CD4-positive, alpha-beta T cell (primary cell): ENCODE measurements around the gene EPS15. TPM values are rescaled to one million over a fixed set of nuclear protein-coding genes. Genes with fewer than 3 reads are reported as not detected.

Source experiments
- ATAC-seq: fragments of 200-7000 bp; cut with Tn5 transposase; one replicate; pipeline ENCODE4 v1.10.0; 2022; ENCODE audit warnings: mild to moderate bottlenecking; ENCODE audit not compliant: poor library complexity
- CTCF ChIA-PET: fragments of 350-600 bp; sonication (Branson Sonifier 250); formaldehyde crosslinking; loops from one replicate; lab custom pipeline; 2021; ENCODE audit warnings: antibody characterized with exemption, inconsistent platforms; lab: Charles Lee
- POLR2A ChIA-PET: fragments of 350-600 bp; sonication (Branson Sonifier 250); formaldehyde crosslinking; loops from one replicate; lab custom pipeline; 2021; ENCODE audit warnings: antibody characterized with exemption, inconsistent platforms; lab: Charles Lee
- DNase-seq, 14 experiments: peaks; one replicate each; pipeline ENCODE4 v3.0.0-alpha.2; 2013 to 2020; ENCODE audit warnings: mixed read lengths in 2 of 14
- H3K27ac ChIP-seq, 2 donors: one replicate each; pipeline versions ENCODE4 v1.5.1 to v1.7.0; 2013; ENCODE audit warnings: low read length in 2 of 2, low read depth in 1 of 2, mild to moderate bottlenecking in 1 of 2
- H3K27me3 ChIP-seq, 2 experiments: 1 replicate in 1 of 2; 2 replicates in 1 of 2; pipeline versions ENCODE4 v1.6.1 to v1.7.0; 2013; ENCODE audit warnings: low read length in 2 of 2, control low read depth in 1 of 2, mild to moderate bottlenecking in 1 of 2, moderate library complexity in 1 of 2; ENCODE audit not compliant: insufficient read depth in 2 of 2, control insufficient read depth in 1 of 2
- H3K36me3 ChIP-seq: one replicate; pipeline ENCODE4 v1.6.1; 2013; ENCODE audit warnings: low read length, control low read depth; ENCODE audit not compliant: insufficient read depth
- H3K4me1 ChIP-seq: one replicate; pipeline ENCODE4 v1.6.1; 2013; ENCODE audit warnings: low read length, control low read depth; ENCODE audit not compliant: insufficient read depth
- H3K4me3 ChIP-seq: one replicate; pipeline ENCODE4 v1.5.1; 2013; ENCODE audit warnings: mild to moderate bottlenecking, low read length, moderate library complexity
- H3K9me3 ChIP-seq, 2 experiments: 1 replicate in 1 of 2; 2 replicates in 1 of 2; pipeline versions ENCODE4 v1.6.1 to v1.7.0; 2013; ENCODE audit warnings: low read length in 2 of 2, mild to moderate bottlenecking in 2 of 2, control low read depth in 1 of 2, moderate library complexity in 1 of 2; ENCODE audit not compliant: control insufficient read depth in 1 of 2, insufficient read depth in 1 of 2
- H3K27ac Mint-ChIP-seq: one replicate; pipeline ENCODE4 v1.8.0; 2020; ENCODE audit warnings: mixed read lengths
- H3K27me3 Mint-ChIP-seq: one replicate; pipeline ENCODE4 v1.8.0; 2021; ENCODE audit warnings: mixed read lengths
- H3K36me3 Mint-ChIP-seq: one replicate; pipeline ENCODE4 v1.8.0; 2021; ENCODE audit warnings: low read depth, mixed read lengths
- H3K4me1 Mint-ChIP-seq: one replicate; pipeline ENCODE4 v1.8.0; 2021; ENCODE audit warnings: low read depth, mixed read lengths
- H3K4me3 Mint-ChIP-seq: one replicate; pipeline ENCODE4 v1.8.0; 2020; ENCODE audit warnings: mild to moderate bottlenecking, mixed read lengths
- H3K9me3 Mint-ChIP-seq: one replicate; pipeline ENCODE4 v1.8.0; 2020; ENCODE audit warnings: mixed read lengths
- CTCF ChIP-seq: fragments of 200-600 bp; IDR thresholded peaks from one replicate; pipeline ENCODE4 v1.8.0; 2022; ENCODE audit warnings: antibody characterized with exemption, mild to moderate bottlenecking
- intact Hi-C, 2 experiments: fragments of 100-400 bp; cut with DNase I in 1 of 2; cut with micrococcal nuclease in 1 of 2; formaldehyde crosslinking; loops; one replicate each; pipeline versions ENCODE4 v1.15.1 to v1.9.0; 2023 to 2025; cut with DNase I, micrococcal nuclease
- total RNA-seq, 174 experiments: library from RNA in 2 of 174; stranded (reverse) in 2 of 174; gene quantifications; one replicate each; pipeline ENCODE4 v1.2.3 and lab custom pipeline; 2021 to 2026

The EPS15 gene
- total RNA-seq, 2 experiments from 2014 or later = 44.5 to 47.9 TPM

- no peak overlapping the region for H3K4me3 ChIP-seq
- no peaks in the 10 kb centered on the region for H3K9me3 Mint-ChIP-seq
- H3K4me1 Mint-ChIP-seq = peaks cover 70% of the 10 kb centered on the region
- ChIA-PET POLR2A (no interaction called here), CTCF (no interaction called here)
- H3K27me3 Mint-ChIP-seq = no peaks in the 10 kb centered on the region
- ATAC-seq (no peak), DNase-seq (no peak)
- intact Hi-C loops = no loop called here
- no peaks in the 10 kb centered on the region for H3K9me3 ChIP-seq
- peaks cover 17% of the 10 kb centered on the region for H3K4me1 ChIP-seq
- peaks cover 12% of the 10 kb centered on the region for H3K36me3 ChIP-seq
- TF ChIP-seq CTCF = no peak
- H3K4me3 Mint-ChIP-seq = no peak overlapping the region
- no peaks in the 10 kb centered on the region for H3K27me3 ChIP-seq
- H3K27ac Mint-ChIP-seq = no peak overlapping the region
- no peak overlapping the region for H3K27ac ChIP-seq
- H3K36me3 Mint-ChIP-seq = peaks cover 62% of the 10 kb centered on the region
Measured at GRCh38 chr1:51498924-51499323, 20.1 kb downstream of the EPS15 start.

GRCh38 chr1:51497340-51497739 is 21.7 kb downstream of the EPS15 start:
- H3K27ac ChIP-seq = no peak overlapping the region
- ChIA-PET CTCF (interaction anchor here (0.8 to 1.4 kb wide), 2 partner anchors 8 to 19 kb away, joined by 3 to 5 read pairs; no protein-coding TSS in a partner anchor), POLR2A (no interaction called here)
- H3K27ac Mint-ChIP-seq = no peak overlapping the region
- no peaks in the 10 kb centered on the region for H3K9me3 ChIP-seq
- no peaks in the 10 kb centered on the region for H3K27me3 Mint-ChIP-seq
- peak overlapping the region; percentile 5 for H3K4me3 Mint-ChIP-seq
- H3K9me3 Mint-ChIP-seq = no peaks in the 10 kb centered on the region
- H3K36me3 ChIP-seq = peaks cover 10% of the 10 kb centered on the region
- intact Hi-C loops = no loop called here
- peaks cover 70% of the 10 kb centered on the region for H3K4me1 Mint-ChIP-seq
- no peak for TF ChIP-seq CTCF
- no peak overlapping the region for H3K4me3 ChIP-seq
- no peaks in the 10 kb centered on the region for H3K27me3 ChIP-seq
- H3K4me1 ChIP-seq = peaks cover 19% of the 10 kb centered on the region
- ATAC-seq (no peak), DNase-seq (no peak)
- peaks cover 47% of the 10 kb centered on the region for H3K36me3 Mint-ChIP-seq

- intact Hi-C loops = no loop called here
Measured at GRCh38 chr1:51494138-51494830, 24.8 kb downstream of the EPS15 start.

More at GRCh38 chr1:51494138-51494830, 24.8 kb downstream of the EPS15 start:
- no peaks in the 10 kb centered on the region for H3K27me3 ChIP-seq
- ChIA-PET POLR2A (no interaction called here), CTCF (no interaction called here)
- H3K4me3 ChIP-seq = no peak overlapping the region
- no peaks in the 10 kb centered on the region for H3K9me3 ChIP-seq
- TF ChIP-seq CTCF = no peak
- H3K36me3 ChIP-seq = peaks cover 10% of the 10 kb centered on the region
- Mint-ChIP-seq H3K27ac (peak overlapping the region; percentile 24), H3K36me3 (peaks cover 27% of the 10 kb centered on the region), H3K4me1 (peaks cover 77% of the 10 kb centered on the region), H3K9me3 (no peaks in the 10 kb centered on the region), H3K27me3 (no peaks in the 10 kb centered on the region), H3K4me3 (no peak overlapping the region)
- H3K27ac ChIP-seq = no peak overlapping the region
- peaks cover 20% of the 10 kb centered on the region for H3K4me1 ChIP-seq
- ATAC-seq = no peak
- DNase-seq = no peak
